ENCODE data around the gene CFAP73.

The CFAP73 gene

GRCh38 chr12:113142173-113142885 is 7.2 kb upstream of the CFAP73 start:
- peak in 2 of 3 donors; percentile 21 to 33 for DNase-seq (ENCODE audit: low read depth in 3 of 3)

GRCh38 chr12:113142886-113143332 is 6.6 kb upstream of the CFAP73 start:
- DNase-seq (ENCODE audit: low read depth in 3 of 3) = no peak

GRCh38 chr12:113143959-113144358 is 5.6 kb upstream of the CFAP73 start:
- DNase-seq (ENCODE audit: low read depth in 3 of 3) = no peak

GRCh38 chr12:113144806-113145205 is 4.7 kb upstream of the CFAP73 start:
- DNase-seq (ENCODE audit: low read depth in 3 of 3) = no peak

GRCh38 chr12:113145720-113146551 is 3.6 kb upstream of the CFAP73 start:
- DNase-seq (ENCODE audit: low read depth in 3 of 3) = no peak

GRCh38 chr12:113146999-113147398 is 2.5 kb upstream of the CFAP73 start:
- DNase-seq (ENCODE audit: low read depth in 3 of 3) = no peak

- DNase-seq (ENCODE audit: low read depth in 3 of 3) = no peak
Observed at GRCh38 chr12:113151655-113152054, 2.1 kb downstream of the CFAP73 start.

- DNase-seq (ENCODE audit: low read depth in 3 of 3) = no peak
Observed at GRCh38 chr12:113152196-113152834, 2.8 kb downstream of the CFAP73 start.

GRCh38 chr12:113152835-113153814 is 3.6 kb downstream of the CFAP73 start:
- peak; percentile 35 to 52 (median 52) for DNase-seq (ENCODE audit: low read depth in 3 of 3)

GRCh38 chr12:113154351-113154973 is 4.9 kb downstream of the CFAP73 start:
- DNase-seq (ENCODE audit: low read depth in 3 of 3) = no peak

GRCh38 chr12:113155060-113155459 is 5.5 kb downstream of the CFAP73 start:
- no peak for DNase-seq (ENCODE audit: low read depth in 3 of 3)

GRCh38 chr12:113155646-113156045 is 6.1 kb downstream of the CFAP73 start:
- no peak for DNase-seq (ENCODE audit: low read depth in 3 of 3)

GRCh38 chr12:113157218-113157859 is 7.8 kb downstream of the CFAP73 start:
- no peak for DNase-seq (ENCODE audit: low read depth in 3 of 3)

GRCh38 chr12:113158439-113159203 is 9.1 kb downstream of the CFAP73 start:
- DNase-seq (ENCODE audit: low read depth in 3 of 3) = no peak

- no peak for DNase-seq (ENCODE audit: low read depth in 3 of 3)
Observed at GRCh38 chr12:113159937-113160336, 10.4 kb downstream of the CFAP73 start.

- no peak for DNase-seq (ENCODE audit: low read depth in 3 of 3)
Observed at GRCh38 chr12:113161415-113162016, 12.0 kb downstream of the CFAP73 start.

GRCh38 chr12:113162102-113163029 is 12.8 kb downstream of the CFAP73 start:
- no peak for DNase-seq (ENCODE audit: low read depth in 3 of 3)

- no peak for DNase-seq (ENCODE audit: low read depth in 3 of 3)
Observed at GRCh38 chr12:113163030-113163360, 13.5 kb downstream of the CFAP73 start.

Measured in stimulated activated CD4-positive, alpha-beta T cell treated with anti-CD3 and anti-CD28 coated beads, TNF-alpha, amount 100 ng/mL, for 48 hours (primary cell).